K562 (cell line): ENCODE measurements around the gene RBMS3. TPM values are rescaled to one million over a fixed set of nuclear protein-coding genes. Genes with fewer than 3 reads are reported as not detected.

Source experiments
- ATAC-seq: fragments of 200-7000 bp; cut with Tn5 transposase; 3 replicates; pipeline ENCODE4 v1.9.1; 2020; ENCODE audit warnings: moderate library complexity
- BruUV-seq: library from RNA; stranded (reverse); fragments of 400-500 nt; replicated peaks from 2 replicates; lab custom pipeline; 2021; lab: Mats Ljungman, UMichigan
- CTCF ChIA-PET: fragments of 300-600 bp; formaldehyde crosslinking; extraction: SDS; loops from one replicate; lab custom pipeline; 2021; ENCODE audit warnings: low intra/inter-chr PET ratio; lab: Yijun Ruan, JAX
- POLR2A ChIA-PET: fragments of 300-600, 350-650 bp; sonication (Branson Sonifier 250); formaldehyde crosslinking; extraction: SDS; loops from one replicate; lab custom pipeline; 2021; ENCODE audit warnings: antibody characterized with exemption, inconsistent platforms; lab: Yijun Ruan, JAX
- DNase-seq, 4 experiments: peaks; one replicate each; pipeline versions ENCODE4 v3.0.0 to v3.0.0-alpha.2; 2011 to 2018; ENCODE audit warnings: low spot score in 3 of 4, mixed read lengths in 3 of 4; ENCODE audit errors: extremely low read depth in 1 of 4
- FAIRE-seq: peaks from 2 replicates; lab custom pipeline; 2011; peaks lifted over from hg19 to GRCh38; lab: Jason Lieb, UNC
- H2AFZ ChIP-seq: 2 replicates; pipeline ENCODE4 v1.6.0; 2011; ENCODE audit warnings: low read depth, low read length, control low read depth, inconsistent platforms
- H3K27ac ChIP-seq: fragments of 200-600 bp; 3 replicates; pipeline ENCODE4 v1.8.0; 2011; ENCODE audit warnings: low read depth, mild to moderate bottlenecking, control low read depth, inconsistent platforms, low read length, moderate library complexity, mixed read lengths; ENCODE audit errors: extremely low read depth
- H3K27me3 ChIP-seq, 2 experiments: fragments of 300-600 bp in 1 of 2; 2 replicates in 1 of 2; 3 replicates in 1 of 2; pipeline versions ENCODE4 v1.6.0 to v1.8.0; 2011; ENCODE audit warnings: inconsistent platforms in 2 of 2, low read length in 2 of 2, mild to moderate bottlenecking in 1 of 2, mixed read lengths in 1 of 2, moderate library complexity in 1 of 2; ENCODE audit not compliant: control insufficient read depth in 2 of 2, insufficient read depth in 2 of 2
- H3K36me3 ChIP-seq: fragments of 300-600 bp; 3 replicates; pipeline ENCODE4 v1.8.0; 2011; ENCODE audit warnings: mild to moderate bottlenecking, low read length, inconsistent platforms; ENCODE audit not compliant: control insufficient read depth, insufficient read depth
- H3K4me1 ChIP-seq, 2 experiments: fragments of 200-600 bp in 1 of 2; replicated peaks in 1 of 2; 2 replicates in 1 of 2; 3 replicates in 1 of 2; pipeline versions ENCODE4 v1.5.1 to v1.8.0; 2011; ENCODE audit warnings: inconsistent platforms in 2 of 2, low read length in 2 of 2, mild to moderate bottlenecking in 1 of 2, mixed read lengths in 1 of 2, moderate library complexity in 1 of 2; ENCODE audit not compliant: control insufficient read depth in 2 of 2, insufficient read depth in 2 of 2
- H3K4me2 ChIP-seq: 2 replicates; pipeline ENCODE4 v1.6.1; 2011; ENCODE audit warnings: low read length, control low read depth, inconsistent platforms, mixed read lengths; ENCODE audit not compliant: insufficient read depth
- H3K4me3 ChIP-seq: fragments of 200-600 bp; sonication (generic), shearing (Covaris generic); 2 replicates; pipeline ENCODE4 v1.5.1; 2016; ENCODE audit warnings: control low read depth, inconsistent platforms
- H3K79me2 ChIP-seq: fragments of 200-600 bp; 3 replicates; pipeline ENCODE4 v1.8.0; 2011; ENCODE audit warnings: low read length, inconsistent platforms; ENCODE audit not compliant: control insufficient read depth, insufficient read depth
- H3K9ac ChIP-seq, 2 experiments: 2 replicates each; pipeline versions ENCODE4 v1.6.0 to v1.6.1; 2011; ENCODE audit warnings: low read depth in 2 of 2, low read length in 2 of 2, control low read depth in 1 of 2, inconsistent platforms in 1 of 2, mild to moderate bottlenecking in 1 of 2, mixed read lengths in 1 of 2; ENCODE audit not compliant: insufficient read depth in 1 of 2
- H3K9me1 ChIP-seq: one replicate; pipeline ENCODE4 v1.6.0; 2011; ENCODE audit warnings: inconsistent platforms, mild to moderate bottlenecking, low read length, moderate library complexity; ENCODE audit not compliant: control insufficient read depth, insufficient read depth
- H3K9me3 ChIP-seq: replicated peaks from 2 replicates; pipeline ENCODE4 v1.5.1; 2011; ENCODE audit warnings: low read depth, low read length, inconsistent platforms; ENCODE audit not compliant: control insufficient read depth, insufficient read depth
- H4K20me1 ChIP-seq: replicated peaks from 2 replicates; pipeline ENCODE4 v1.6.1; 2011; ENCODE audit warnings: low read length, inconsistent platforms, mixed read lengths; ENCODE audit not compliant: control insufficient read depth, insufficient read depth
- ARID3A ChIP-seq: IDR thresholded peaks from 2 replicates; pipeline ENCODE4 v1.6.1; 2012; ENCODE audit warnings: low read depth, low read length, improper control_type of control experiment, borderline replicate concordance
- EP400 ChIP-seq: fragments of 450-650 bp; IDR thresholded peaks from 2 replicates; pipeline ENCODE4 v1.6.1; 2017; ENCODE audit warnings: antibody characterized with exemption, mild to moderate bottlenecking, moderate library complexity
- PRPF4 ChIP-seq: fragments of 200-400 bp; formaldehyde crosslinking; IDR thresholded peaks from one replicate; pipeline ENCODE4 v1.6.1; 2017; ENCODE audit warnings: low read length, low read depth, mild to moderate bottlenecking; ENCODE audit not compliant: insufficient read depth, poor library complexity, severe bottlenecking
- RFX1 ChIP-seq: fragments of 450-650 bp; IDR thresholded peaks from 2 replicates; pipeline ENCODE4 v1.6.1; 2016; ENCODE audit warnings: mild to moderate bottlenecking, moderate library complexity
- SPI1 ChIP-seq: IDR thresholded peaks from 2 replicates; pipeline ENCODE4 v1.6.1; 2011; ENCODE audit warnings: low read depth, low read length, control low read depth, borderline replicate concordance
- SREBF1 ChIP-seq: fragments of 150-350 bp; IDR thresholded peaks from 2 replicates; pipeline ENCODE4 v1.6.1; 2014; ENCODE audit warnings: antibody characterized with exemption, low read depth, low read length, borderline replicate concordance
- STAT5B ChIP-seq: fragments of 250-450 bp; sonication (Bioruptor Pico); IDR thresholded peaks from 2 replicates; pipeline ENCODE4 v1.8.0; 2021; ENCODE audit warnings: mild to moderate bottlenecking, inconsistent platforms
- SUPT5H ChIP-seq: fragments of 450-650 bp; IDR thresholded peaks from 2 replicates; pipeline ENCODE4 v1.6.1; 2016
- TSC22D4 ChIP-seq: fragments of 450-650 bp; IDR thresholded peaks from 2 replicates; pipeline ENCODE4 v1.6.1; 2016; ENCODE audit warnings: missing genetic modification characterization, missing biosample characterization, control low read depth
- ZBTB40 ChIP-seq, 2 experiments: fragments of 450-650 bp in 1 of 2; sonication (generic) in 1 of 2; formaldehyde crosslinking in 1 of 2; IDR thresholded peaks; 2 replicates each; pipeline versions ENCODE4 v1.7.1 to v1.9.0; 2016 to 2022; ENCODE audit warnings: inconsistent platforms in 1 of 2, mild to moderate bottlenecking in 1 of 2, missing genetic modification reagents in 1 of 2
- WGBS: fragments of 100-300 bp; shearing (Covaris generic); methylation state at CpG from one replicate; pipeline ENCODE4 v1.1.6; 2016; ENCODE audit warnings: low coverage, mixed read lengths; ENCODE audit not compliant: insufficient coverage; ENCODE audit errors: missing lambda C conversion rate; 5-methylcytosine and 5-hydroxymethylcytosine counted together
- in situ Hi-C: fragments of 300-500 bp; cut with MboI; formaldehyde crosslinking; loops from 4 replicates; pipeline ENCODE4 v1.15.0; 2018; ENCODE audit warnings: inconsistent platforms, mixed read lengths
- intact Hi-C: fragments of 100-400 bp; cut with micrococcal nuclease; formaldehyde crosslinking; loops from 2 replicates; pipeline ENCODE4 v1.14.2; 2022
- polyA plus RNA-seq, 8 experiments: library from polyadenylated mRNA; depleted of rRNA in 4 of 8; stranded (reverse) in 5 of 8; unstranded in 3 of 8; fragments of >200 nt; fragmentation: Nextera tagmentation in 2 of 8; fragmentation: Illumina TruSeq in 1 of 8; extraction: Ambion mirVana in 2 of 8; extraction: Trizol in 1 of 8; gene quantifications; 2 replicates each; pipeline versions ENCODE4 v1.2.1 to v1.2.3, GENCODE V29; 2011 to 2014; ENCODE audit warnings: inconsistent platforms in 1 of 8, missing spikeins in 1 of 8
- total RNA-seq, 7 experiments: library from RNA; depleted of rRNA in 6 of 7; stranded (reverse); fragments of >200 nt in 6 of 7; fragmentation: Illumina TruSeq in 2 of 7; extraction: Trizol in 2 of 7; gene quantifications; 2 replicates each; pipeline versions ENCODE4 v1.2.1 to v1.2.3, GENCODE V29; 2011 to 2021; ENCODE audit warnings: low replicate concordance in 1 of 7

Gene RBMS3
- total and polyA plus RNA-seq, 9 of the 15 experiments (the other 6 are each of a cell fraction or from before 2014, with no cell fraction given), result 0.20 TPM; not detected in 8

- TF ChIP-seq STAT5B (CRISPR knock-in tag) (no peak), TSC22D4 (no peak)
- TF ChIP-seq, all 486 proteins: peak for 0
Measured at GRCh38 chr3:29643034-29643425, 362.2 kb downstream of the RBMS3 start (continued).

GRCh38 chr3:29644261-29644660, 363.4 kb downstream of the RBMS3 start:
- ATAC-seq (no peak), FAIRE-seq (no peak), DNase-seq (no peak)
- Histone ChIP-seq H3K4me3 (no peak overlapping the region), H3K9me3 (no peaks in the 10 kb centered on the region; the same call in none of the 2 replicates), H4K20me1 (no peaks in the 10 kb centered on the region), H3K27me3 (no peaks in the 10 kb centered on the region), H3K36me3 (no peaks in the 10 kb centered on the region), H3K9me1 (no peaks in the 10 kb centered on the region), H3K4me2 (no peak overlapping the region), H2AFZ (no peak overlapping the region), H3K79me2 (no peaks in the 10 kb centered on the region), H3K27ac (no peak overlapping the region), H3K9ac (no peak overlapping the region), H3K4me1 (no peaks in the 10 kb centered on the region)
- BruUV-seq, result no TSS peak
- CTCF ChIA-PET, result no interaction called here
- in situ Hi-C loops, result no loop called here
- WGBS, result 2% methylated on average over 6 of the region's 6 CpGs
- POLR2A ChIA-PET, result no interaction called here
- intact Hi-C loops, result no loop called here
- TF ChIP-seq PRPF4 (no peak), RFX1 (no peak), EP400 (no peak), ARID3A (no peak), ZBTB40 (IDR thresholded peaks at IDR 0.05) (no peak), ZBTB40 (CRISPR knock-in tag; IDR thresholded peaks at IDR 0.05) (no peak), SREBF1 (no peak), SUPT5H (no peak), SPI1 (no peak)
